ENCODE measurements around the gene MRNIP. TPM values are rescaled to one million over a fixed set of nuclear protein-coding genes. Genes with fewer than 3 reads are reported as not detected.

MRNIP gene
- total RNA-seq, 1 donor from 2014 or later = 25.4 TPM

- TF ChIP-seq, protein P1, sequence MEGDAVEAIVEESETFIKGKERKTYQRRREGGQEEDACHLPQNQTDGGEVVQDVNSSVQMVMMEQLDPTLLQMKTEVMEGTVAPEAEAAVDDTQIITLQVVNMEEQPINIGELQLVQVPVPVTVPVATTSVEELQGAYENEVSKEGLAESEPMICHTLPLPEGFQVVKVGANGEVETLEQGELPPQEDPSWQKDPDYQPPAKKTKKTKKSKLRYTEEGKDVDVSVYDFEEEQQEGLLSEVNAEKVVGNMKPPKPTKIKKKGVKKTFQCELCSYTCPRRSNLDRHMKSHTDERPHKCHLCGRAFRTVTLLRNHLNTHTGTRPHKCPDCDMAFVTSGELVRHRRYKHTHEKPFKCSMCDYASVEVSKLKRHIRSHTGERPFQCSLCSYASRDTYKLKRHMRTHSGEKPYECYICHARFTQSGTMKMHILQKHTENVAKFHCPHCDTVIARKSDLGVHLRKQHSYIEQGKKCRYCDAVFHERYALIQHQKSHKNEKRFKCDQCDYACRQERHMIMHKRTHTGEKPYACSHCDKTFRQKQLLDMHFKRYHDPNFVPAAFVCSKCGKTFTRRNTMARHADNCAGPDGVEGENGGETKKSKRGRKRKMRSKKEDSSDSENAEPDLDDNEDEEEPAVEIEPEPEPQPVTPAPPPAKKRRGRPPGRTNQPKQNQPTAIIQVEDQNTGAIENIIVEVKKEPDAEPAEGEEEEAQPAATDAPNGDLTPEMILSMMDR (IDR thresholded peaks at IDR 0.05) = no peak
- peaks cover 100% of the 10 kb centered on the region for H3K36me3 ChIP-seq
- peaks cover 26% of the 10 kb centered on the region for H3K4me1 ChIP-seq
These were observed 29.7 kb downstream of the MRNIP start for GRCh38 chr5:179828756-179829421.

GRCh38 chr5:179827680-179828079 is 30.9 kb downstream of the MRNIP start:
- peak; percentile 80 for ATAC-seq

More at GRCh38 chr5:179828756-179829421, 29.7 kb downstream of the MRNIP start:
- H3K4me3 ChIP-seq = no peak overlapping the region
- DNase-seq (no peak), ATAC-seq (no peak)
- intact Hi-C loops (cut with DNase I) = no loop called here
- H3K9me3 ChIP-seq = no peaks in the 10 kb centered on the region
- no peaks in the 10 kb centered on the region for H3K27me3 ChIP-seq
- H3K27ac ChIP-seq = no peak overlapping the region

GRCh38 chr5:179825655-179826182 is 32.9 kb downstream of the MRNIP start:
- H3K27me3 ChIP-seq = no peaks in the 10 kb centered on the region
- TF ChIP-seq, protein P1 (IDR thresholded peaks at IDR 0.05) = no peak
- DNase-seq (no peak), ATAC-seq (no peak)
- peaks cover 90% of the 10 kb centered on the region for H3K36me3 ChIP-seq
- no peak overlapping the region for H3K27ac ChIP-seq
- intact Hi-C loops (cut with DNase I) = no loop called here
- no peak overlapping the region for H3K4me3 ChIP-seq
- peaks cover 44% of the 10 kb centered on the region for H3K4me1 ChIP-seq
- no peaks in the 10 kb centered on the region for H3K9me3 ChIP-seq

More at GRCh38 chr5:179827680-179828079, 30.9 kb downstream of the MRNIP start:
- no peaks in the 10 kb centered on the region for H3K9me3 ChIP-seq
- peak; percentile 70 for DNase-seq
- intact Hi-C loops (cut with DNase I) = no loop called here
- no peak overlapping the region for H3K4me3 ChIP-seq
- peaks cover 100% of the 10 kb centered on the region for H3K36me3 ChIP-seq
- H3K27me3 ChIP-seq = no peaks in the 10 kb centered on the region
- TF ChIP-seq, protein P1 (IDR thresholded peaks at IDR 0.05) = no peak
- peaks cover 38% of the 10 kb centered on the region for H3K4me1 ChIP-seq
- peak overlapping the region; percentile 8 for H3K27ac ChIP-seq

DNA sequence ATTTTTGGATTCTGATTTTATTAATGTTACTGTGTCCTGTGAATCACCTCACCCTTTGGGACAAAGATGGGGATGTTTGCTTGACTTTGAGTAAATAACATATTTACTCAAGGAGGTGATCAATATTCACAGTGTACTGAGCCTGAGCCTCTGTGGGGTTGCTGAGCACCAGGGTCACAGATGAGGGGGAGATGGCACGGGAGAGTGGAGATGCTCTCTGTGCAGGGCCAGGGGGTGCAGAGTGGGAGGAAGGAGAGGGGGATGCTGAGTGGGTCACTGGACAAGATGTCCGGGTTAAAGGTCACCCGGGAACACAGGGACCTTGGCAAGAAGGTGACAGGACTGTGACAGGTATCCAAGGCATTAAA is 33.9 kb downstream of the MRNIP start:
- no peak for DNase-seq
- Histone ChIP-seq H3K4me1 (peaks cover 51% of the 10 kb centered on the region), H3K36me3 (peaks cover 80% of the 10 kb centered on the region), H3K9me3 (no peaks in the 10 kb centered on the region), H3K4me3 (no peak overlapping the region), H3K27ac (no peak overlapping the region), H3K27me3 (no peaks in the 10 kb centered on the region)
- TF ChIP-seq, protein P1 (IDR thresholded peaks at IDR 0.05) = no peak
- no peak for ATAC-seq
- intact Hi-C loops (cut with DNase I) = no loop called here

GRCh38 chr5:179823937-179824744 is 34.5 kb downstream of the MRNIP start:
- TF ChIP-seq, protein P1 (IDR thresholded peaks at IDR 0.05) = no peak
- Histone ChIP-seq H3K36me3 (peaks cover 74% of the 10 kb centered on the region), H3K9me3 (no peaks in the 10 kb centered on the region), H3K4me3 (peak overlapping the region; percentile 100), H3K27ac (no peak overlapping the region), H3K27me3 (no peaks in the 10 kb centered on the region), H3K4me1 (peaks cover 56% of the 10 kb centered on the region)
- DNase-seq = no peak
- intact Hi-C loops (cut with DNase I) = no loop called here
- no peak for ATAC-seq

All from upper lobe of right lung (tissue), 1 donor.